GM19324 (cell line): Measurements from ENCODE around the gene RNF224.
"Not testable (repeated sequence)": the region's sequence is repeated elsewhere in the genome, so short reads cannot be mapped to it uniquely, and the experiment has no call there.

Experiments used
- ATAC-seq: cut with Tn5 transposase; IDR thresholded peaks from one replicate; pipeline ENCODE4 v1.9.1; 2021; ENCODE audit warnings: mild to moderate bottlenecking, moderate library complexity; ENCODE audit not compliant: unreplicated experiment, low FRiP score

Gene RNF224

DNA sequence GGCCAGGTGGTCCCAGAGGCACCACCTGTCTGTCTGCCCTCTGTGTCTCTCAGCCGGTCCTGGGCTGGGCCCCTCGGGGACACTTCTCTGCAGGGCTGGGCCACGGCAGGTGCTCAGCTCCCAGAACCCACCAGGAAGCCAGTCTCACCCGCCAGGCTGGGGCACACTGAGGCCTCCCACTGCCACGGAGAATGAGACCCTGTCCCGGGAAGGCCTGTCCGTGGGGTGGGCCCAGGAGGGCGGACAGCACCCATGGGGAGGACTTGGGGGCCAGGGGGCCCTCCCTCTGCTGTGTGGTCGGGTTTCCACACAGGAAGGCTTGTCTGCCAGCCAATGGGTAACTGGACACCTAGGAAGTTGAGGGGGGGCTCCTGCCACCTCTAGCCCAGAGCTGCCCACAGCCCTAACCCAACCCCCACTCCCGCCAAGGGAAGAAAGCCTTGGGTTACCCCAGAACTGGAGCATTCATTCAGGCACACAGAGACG, 9.7 kb downstream of the RNF224 start:
- no peak for ATAC-seq

DNA sequence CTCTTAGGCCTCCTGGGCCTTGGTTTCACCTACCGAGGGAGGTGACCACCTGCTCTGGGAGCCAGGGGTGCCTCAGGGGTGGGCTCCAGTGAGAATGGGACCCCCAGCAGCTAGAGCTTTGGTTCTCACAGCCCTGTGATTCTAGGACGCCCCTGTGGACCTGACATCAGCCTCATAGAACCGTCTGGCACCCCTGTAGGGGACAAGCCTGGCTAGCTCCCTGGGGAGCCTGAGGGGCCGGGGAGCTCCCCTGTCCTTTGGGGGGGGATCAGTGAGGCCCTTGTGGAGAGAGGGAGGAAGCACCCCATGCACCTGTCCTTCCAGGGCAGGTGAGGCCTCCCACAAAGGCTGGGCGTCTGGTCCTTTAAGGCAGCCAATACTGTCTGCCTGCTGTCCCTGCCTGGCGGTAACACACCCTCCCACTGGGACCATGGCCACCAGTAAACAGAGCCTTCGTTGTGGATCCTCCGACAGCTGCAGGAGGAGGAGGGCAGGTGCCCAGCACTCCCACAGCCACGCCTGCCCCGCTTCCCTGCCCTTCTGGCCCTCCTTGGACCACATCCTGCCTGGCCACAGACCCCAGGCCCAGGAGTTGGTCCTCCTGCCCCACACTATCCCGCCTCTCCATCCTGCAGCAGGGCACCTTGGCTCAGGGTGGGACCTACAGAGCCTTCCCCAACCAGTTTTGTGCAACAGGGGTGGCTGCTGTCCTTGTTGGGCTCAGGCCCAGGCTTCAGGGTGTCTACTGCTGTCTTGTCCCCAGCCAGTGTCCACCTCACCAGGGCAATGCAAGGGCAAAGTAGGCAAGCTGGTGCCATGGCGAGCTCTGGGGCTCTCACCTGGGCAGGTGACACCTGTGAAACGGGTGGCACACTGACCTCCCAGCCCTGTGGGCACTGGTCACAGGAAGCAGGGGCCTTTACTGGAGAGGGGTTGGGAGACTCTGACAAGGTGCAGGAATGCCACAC, 10.7 kb downstream of the RNF224 start:
- no peak for ATAC-seq

DNA sequence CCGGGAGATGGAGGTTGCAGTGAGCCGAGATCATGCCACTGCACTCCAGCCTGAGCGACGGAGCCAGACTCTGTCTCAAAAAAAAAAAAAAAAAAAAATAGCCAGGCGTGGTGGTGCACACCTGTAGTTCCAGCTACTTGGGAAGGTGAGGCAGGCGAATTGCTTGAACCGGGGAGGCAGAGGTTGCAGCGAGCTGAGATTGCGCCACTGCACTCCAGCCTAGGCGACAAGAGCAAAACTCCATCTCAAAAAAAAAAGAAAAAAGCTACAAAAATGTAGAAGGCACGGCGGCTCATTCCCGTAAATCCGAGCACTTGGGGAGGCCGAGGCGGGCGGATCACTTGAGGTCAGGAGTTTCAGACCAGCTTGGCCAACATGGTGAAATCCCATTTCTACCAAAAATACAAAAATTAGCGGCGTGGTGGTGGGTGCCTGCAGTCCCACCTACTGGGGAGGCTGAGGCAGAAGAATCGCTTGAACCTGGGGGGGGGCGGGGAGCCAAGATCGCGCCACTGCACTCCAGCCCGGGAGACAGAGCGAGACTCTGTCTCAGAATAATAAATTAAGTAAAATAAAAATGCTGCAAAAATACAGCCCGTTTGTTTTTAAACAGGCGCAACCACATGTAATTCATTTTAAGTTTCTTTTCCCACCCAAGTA, 12.4 kb downstream of the RNF224 start:
- ATAC-seq: not testable (repeated sequence)

DNA sequence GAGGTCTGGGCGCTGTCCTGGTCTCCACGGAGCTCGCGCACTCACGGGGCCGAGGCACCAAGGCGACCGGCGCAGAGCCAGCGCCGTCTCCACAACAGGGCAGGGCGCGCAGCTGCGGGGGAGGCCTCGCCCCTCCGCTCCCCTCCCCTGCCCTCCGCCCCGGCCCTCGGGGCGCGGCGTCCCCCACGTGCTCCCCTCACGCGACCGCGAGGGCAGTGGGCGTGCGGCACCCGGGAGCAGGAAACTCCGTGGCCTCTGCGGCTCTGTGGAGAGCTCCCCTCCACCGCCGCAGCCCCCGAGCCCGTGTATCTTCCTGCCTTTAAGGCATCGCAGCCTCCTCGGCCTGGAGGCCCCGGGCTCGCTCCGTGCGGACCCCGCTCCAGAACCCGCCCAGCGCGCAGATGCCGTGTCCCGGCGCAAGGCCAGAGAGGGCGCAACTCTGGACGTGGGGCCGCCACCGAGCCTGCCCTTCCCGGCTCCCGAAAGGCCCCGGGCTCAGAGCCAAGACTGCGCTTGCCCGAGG, 13.1 kb downstream of the RNF224 start:
- ATAC-seq: peak; percentile 30

DNA sequence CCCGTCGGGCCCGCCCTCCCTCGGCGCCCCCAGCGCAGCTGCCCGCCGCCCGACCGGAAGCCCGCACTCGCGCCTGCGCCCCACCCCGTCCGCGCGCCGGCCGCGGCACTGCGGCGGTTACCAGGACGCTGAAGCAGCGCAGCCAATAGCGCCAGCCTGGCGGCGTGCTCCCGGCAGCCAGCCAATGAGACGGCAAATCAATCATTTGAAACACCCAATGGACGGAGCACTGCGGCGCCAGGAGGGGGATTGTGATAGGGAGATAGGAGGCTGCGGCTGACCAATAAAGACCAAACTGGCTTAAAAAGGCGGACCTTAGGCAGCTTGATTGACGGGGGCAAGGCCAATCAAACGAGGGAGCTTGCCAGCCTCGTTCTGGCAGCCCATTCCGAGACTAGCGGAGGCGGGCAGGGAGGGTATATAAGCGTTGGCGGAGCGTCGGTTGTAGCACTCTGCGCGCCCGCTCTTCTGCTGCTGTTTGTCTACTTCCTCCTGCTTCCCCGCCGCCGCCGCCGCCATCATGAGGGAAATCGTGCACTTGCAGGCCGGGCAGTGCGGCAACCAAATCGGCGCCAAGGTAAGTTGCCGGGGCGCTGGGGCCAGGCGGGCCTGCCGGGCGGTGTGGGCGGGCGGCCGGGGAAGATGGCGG, 13.7 kb downstream of the RNF224 start, which contains the start of gene TUBB4B:
Gene TUBB4B, plus strand, starts transcription at position 447 of the 649 bp plus-strand sequence. Its CDS starts 74 bp downstream, at position 521.
- peak; percentile 85 for ATAC-seq

DNA sequence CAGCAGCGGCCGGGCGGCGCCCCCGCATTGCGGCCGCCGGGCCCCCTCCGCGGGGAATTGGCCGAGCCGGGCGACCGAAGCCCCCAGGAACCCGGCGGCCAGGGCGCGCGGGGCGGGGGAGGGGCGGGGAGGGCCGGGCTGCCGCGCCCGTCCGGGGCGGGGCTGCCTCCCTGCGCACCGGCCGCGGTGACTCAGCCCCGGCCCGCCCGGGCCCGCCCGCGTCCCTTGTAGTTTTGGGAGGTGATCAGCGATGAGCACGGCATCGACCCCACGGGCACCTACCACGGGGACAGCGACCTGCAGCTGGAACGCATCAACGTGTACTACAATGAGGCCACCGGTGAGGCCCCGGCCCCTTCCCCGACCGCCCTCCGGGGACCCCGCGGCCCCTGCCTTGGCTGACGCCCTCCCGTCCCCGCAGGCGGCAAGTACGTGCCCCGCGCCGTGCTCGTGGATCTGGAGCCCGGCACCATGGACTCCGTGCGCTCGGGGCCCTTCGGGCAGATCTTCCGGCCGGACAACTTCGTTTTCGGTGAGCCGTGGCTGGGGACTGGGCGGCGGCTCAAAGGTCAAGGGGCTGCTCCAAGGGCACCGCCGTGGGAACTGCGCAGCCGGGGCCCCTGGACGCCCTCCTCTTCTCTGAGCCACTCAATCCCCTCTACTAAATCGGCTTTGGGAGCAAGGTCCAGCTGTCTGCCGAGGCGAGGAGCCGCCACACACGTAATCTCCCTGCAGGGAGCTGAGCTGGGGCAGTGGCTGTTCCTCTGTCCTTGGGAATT, 14.4 kb downstream of the RNF224 start:
- ATAC-seq: peak; percentile 6

DNA sequence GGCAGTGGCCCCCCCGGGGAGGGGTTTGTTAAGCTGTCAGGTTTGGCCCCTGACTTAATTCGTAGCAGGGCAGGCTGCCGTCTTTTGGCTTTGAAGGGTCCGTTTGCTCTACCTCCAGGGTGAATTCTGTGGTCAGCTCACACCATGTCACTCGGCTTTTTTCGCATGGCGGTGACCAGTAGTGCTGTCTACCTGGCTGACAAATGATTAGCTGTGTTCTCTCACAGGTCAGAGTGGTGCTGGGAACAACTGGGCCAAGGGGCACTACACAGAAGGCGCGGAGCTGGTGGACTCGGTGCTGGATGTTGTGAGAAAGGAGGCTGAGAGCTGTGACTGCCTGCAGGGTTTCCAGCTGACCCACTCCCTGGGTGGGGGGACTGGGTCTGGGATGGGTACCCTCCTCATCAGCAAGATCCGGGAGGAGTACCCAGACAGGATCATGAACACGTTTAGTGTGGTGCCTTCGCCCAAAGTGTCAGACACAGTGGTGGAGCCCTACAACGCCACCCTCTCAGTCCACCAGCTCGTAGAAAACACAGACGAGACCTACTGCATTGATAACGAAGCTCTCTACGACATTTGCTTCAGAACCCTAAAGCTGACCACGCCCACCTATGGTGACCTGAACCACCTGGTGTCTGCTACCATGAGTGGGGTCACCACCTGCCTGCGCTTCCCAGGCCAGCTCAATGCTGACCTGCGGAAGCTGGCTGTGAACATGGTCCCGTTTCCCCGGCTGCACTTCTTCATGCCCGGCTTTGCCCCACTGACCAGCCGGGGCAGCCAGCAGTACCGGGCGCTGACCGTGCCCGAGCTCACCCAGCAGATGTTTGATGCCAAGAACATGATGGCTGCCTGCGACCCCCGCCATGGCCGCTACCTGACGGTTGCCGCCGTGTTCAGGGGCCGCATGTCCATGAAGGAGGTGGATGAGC, 15.2 kb downstream of the RNF224 start:
- no peak for ATAC-seq

DNA sequence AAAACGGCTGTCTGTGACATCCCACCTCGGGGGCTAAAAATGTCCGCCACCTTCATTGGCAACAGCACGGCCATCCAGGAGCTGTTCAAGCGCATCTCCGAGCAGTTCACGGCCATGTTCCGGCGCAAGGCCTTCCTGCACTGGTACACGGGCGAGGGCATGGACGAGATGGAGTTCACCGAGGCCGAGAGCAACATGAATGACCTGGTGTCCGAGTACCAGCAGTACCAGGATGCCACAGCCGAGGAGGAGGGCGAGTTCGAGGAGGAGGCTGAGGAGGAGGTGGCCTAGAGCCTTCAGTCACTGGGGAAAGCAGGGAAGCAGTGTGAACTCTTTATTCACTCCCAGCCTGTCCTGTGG, 15.9 kb downstream of the RNF224 start:
- ATAC-seq: not testable (repeated sequence)

DNA sequence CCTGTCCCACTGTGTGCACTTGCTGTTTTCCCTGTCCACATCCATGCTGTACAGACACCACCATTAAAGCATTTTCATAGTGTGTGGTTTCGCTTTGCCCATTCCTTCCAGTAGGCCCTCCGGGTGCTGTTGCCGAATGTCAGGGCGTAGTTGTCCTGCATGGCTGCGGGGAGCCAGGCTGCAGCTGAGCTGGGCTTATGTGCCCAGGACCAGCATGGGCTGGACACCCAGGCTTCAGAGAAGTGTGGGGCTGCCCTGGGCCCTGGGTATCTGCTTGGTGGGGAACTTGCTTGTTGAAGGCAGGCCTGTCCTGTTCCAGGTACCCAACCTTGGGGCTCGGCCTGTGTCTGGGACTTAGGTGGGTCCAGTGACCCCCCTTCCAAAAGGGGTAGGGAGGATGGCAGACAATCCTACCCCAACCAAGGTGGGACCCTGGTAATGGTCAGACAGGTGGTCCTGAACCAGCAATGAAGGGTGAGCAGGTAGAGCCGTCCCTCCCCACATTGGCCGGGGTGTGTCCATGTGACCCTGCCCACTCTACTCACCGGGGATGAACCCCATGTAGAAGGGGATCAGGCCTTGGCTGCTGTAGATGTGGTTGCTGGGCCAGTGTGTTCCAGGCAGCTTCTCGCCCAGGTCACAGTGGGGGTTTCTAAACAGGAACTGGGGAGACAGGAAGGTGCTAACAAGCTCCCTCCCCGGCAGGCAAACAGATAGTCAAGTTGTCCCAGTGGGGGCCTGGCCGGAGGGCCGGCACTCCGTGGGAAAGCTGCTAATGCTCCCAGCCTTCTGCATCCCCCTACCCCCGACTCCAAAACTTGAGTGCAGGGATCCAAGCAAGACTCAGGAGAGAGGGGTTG, 16.6 kb downstream of the RNF224 start:
- no peak for ATAC-seq

DNA sequence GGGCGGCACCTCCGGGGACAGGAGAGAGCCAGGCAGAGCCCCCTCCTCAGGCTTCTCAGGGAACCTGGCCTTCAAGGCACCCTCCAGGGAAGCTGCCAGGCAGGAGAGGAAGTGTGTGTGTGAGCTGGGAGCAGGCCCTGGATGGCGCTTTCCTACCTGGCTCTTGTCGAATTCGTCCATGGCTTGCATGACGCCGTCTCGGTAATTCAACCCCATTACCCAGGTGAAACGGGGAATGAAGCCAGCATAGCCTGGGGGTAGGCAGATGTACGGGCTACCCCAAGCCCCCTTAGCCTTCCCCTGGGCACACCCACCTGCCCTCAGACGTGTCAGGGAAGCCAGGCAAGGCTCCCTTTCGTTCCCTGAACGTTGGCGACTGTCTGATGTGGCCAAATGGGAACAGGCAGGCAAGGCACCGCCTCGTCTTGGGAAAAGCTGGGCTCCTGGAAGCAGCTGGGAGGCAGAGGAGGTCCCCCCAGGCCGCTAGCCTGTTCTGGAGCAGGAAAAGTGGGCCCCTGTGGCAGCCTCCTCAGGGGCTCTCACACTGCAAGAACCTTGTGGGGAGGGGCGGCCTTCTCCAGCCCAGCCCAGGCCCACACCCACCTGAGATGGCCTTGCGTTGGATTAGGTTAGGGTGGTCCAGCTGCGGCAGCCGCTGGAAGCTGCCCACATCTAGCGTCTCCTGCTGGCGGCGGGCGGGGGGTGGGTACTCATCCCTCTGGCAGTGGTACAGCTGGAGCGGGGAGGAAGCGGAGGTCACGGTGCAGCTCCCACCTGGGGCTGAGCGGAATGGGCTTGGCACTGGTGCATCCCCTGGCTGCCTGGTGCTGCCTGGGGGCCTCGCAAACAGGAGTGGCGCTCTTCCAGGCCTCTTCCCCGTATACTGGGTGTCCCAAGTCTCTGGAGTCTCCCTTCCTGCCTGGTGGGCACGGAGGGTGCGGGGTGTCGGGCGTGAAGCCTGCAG, 17.5 kb downstream of the RNF224 start:
- ATAC-seq: no peak

DNA sequence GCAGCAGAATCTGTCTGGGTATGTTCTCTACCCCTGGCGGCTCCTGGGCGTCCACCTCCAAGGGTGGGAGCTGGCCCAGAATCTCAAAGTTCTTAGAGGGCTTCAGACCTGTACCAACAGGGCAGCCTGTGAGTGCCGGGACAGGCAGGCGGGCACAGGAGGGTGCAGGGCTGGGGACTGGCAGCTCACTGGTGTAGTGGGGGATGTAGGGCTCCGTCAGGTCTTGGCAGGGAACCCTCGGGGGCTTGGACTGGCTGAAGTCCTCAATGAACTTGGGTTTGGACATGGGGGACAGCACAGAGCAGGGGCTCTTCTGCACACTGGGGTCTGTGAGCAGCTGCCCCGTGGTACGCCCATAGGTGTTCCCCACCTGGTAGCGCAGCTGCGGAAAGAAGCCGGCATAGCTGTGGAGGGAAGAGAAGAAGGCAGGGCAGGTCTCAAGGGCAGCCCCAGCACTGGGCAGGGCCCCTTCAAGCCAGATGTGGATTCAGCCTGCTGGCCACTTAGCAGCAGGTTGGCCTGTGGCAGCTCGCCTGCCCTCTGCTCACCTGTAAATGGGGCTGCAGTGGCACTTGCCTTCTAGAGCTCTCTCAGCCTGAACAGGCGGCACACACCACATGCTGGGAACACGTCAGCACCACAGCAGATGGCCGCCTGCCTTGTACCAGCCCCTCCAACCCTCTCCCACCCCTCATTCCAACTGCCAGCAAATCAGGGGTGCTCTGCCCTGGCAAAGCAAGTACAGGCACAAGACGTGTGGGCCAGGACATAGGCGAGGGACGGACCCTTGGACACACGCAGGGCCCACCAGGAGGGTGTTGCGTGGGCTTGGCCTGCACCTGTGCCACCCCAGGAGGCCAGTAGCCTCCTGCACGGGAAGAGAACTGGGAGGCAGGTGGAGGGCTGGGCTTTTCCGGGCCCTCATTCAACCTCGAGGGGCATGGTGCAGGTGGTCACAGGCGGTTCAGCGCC, 18.4 kb downstream of the RNF224 start:
- no peak for ATAC-seq

DNA sequence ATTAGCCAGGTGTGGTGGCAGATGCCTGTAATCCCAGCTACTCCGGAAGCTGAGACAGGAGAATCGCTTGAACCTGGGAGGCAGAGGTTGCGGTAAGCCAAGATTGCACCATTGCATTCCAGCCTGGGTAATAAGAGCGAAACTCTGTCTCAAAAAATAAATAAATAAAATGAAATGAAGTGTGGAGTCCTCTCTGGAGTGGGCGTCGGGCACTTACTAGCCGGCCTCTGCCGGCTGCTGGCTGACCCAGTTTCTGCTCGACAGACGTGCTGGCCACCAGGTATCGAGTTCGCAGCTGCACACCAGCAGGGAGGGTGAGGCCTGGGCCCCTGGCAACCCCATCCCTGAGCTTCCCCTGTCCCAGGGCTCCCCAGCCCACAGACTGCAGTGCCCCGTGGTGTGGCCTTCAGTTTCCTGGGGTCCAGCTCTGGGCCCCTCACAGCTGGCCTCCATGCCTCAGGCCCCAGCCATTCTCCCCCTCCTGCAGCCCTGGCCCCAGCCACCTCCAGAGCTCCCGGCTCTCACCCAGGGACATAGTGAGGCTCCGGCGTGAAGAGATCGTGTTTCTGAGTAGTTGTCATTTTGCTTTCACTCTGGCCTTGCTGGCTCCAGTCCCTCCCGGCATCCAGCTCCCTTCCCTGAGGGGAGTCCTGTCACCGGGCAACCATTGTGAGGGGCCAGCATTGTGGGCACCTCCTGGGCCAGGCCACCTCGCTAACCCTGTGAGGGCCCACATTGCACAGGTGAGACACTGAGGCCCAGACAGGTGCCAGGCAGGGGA, 20.0 kb downstream of the RNF224 start:
- no peak for ATAC-seq

DNA sequence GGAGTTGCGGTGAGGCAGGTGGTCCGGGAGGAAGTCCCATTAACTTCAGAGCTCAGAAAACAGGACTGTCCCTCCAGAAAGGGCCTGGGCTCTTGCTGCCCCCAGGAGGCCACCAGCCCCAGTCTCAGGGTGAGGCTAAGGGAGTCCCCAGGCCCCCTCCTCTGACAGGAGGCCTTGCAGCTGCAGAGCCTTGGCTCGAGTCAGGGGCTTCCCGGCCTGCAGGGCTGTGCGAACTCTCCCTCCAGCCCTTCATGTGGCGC, 20.5 kb downstream of the RNF224 start:
- no peak for ATAC-seq

DNA sequence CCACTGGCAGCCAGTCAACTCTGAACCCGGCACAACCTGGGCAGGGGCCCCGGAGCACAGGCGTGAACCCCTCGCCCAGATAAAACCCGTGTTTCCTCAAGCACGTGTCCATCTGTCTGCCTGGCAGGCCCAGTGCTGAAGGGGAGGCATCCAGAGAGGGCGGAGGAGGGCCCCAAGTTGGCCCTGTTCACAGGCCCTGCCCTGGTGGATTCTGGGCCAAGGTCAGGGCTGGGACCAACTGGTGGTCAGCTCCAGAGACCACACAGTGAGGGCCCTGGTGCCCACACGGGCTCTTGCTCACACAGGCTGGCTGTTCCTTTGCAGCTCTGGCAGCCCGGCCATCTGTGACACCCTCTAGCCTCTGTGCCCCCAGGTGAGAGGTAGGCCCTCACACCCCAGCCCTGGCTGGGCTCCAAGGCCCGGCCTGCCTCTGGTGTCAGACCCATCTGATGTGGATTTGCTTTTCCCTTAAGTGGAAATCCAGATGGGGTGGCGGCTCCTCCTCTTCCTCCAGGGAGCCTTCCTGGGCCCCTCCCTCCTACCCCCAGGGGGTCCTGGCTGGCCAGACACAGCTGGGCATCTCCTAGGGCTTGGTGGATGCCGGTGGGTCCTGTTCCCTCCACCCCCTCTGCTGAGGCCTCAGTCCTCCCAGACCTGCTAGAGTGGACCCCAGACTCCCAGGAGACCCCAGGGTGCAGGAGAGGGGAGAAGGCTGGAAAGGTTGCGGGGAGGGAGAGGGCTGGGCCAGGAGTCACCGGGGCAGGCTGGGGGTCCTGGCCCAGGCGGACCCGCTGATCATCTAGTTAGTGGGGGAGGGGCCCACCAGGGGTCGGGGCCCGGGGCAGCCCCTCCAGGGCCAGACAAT, 23.3 kb downstream of the RNF224 start:
- ATAC-seq: no peak

DNA sequence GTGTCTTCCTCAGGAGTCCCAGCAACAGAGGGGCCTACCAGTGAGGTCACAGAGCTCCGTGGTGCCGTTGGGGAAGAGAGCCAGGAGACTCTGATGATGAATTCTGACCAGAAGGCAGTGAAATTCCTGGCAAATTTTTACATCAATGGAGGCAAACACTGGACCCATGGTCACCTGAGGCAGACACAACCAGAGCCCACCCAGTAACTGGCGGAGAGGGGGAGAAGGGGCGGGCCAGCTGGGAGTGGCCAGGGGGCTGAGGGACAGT, 23.8 kb downstream of the RNF224 start, which contains the start of gene STPG3:
Gene STPG3, plus strand, starts transcription at position 93 of the 268 bp plus-strand sequence. Its CDS starts 1 bp downstream, at position 94.
- ATAC-seq: no peak
